Panc1 (cell line): Measurements from ENCODE around the gene NET1. TPM values are rescaled to one million over a fixed set of nuclear protein-coding genes. Genes with fewer than 3 reads are reported as not detected.

Experiments used
- ATAC-seq: fragments of 200-7000 bp; cut with Tn5 transposase; 2 replicates; pipeline ENCODE4 v1.9.1; 2020; ENCODE audit warnings: mild to moderate bottlenecking, moderate library complexity
- BruUV-seq: library from RNA; stranded (reverse); fragments of 400-500 nt; replicated peaks from 2 replicates; lab custom pipeline; 2021; lab: Mats Ljungman, UMichigan
- CTCF ChIA-PET: fragments of 300-600 bp; sonication (Branson Sonifier 250); formaldehyde crosslinking; loops from one replicate; lab custom pipeline; 2022; ENCODE audit warnings: antibody characterized with exemption; lab: Charles Lee
- POLR2A ChIA-PET: fragments of 300-600 bp; sonication (Branson Sonifier 250); formaldehyde crosslinking; loops from one replicate; lab custom pipeline; 2022; ENCODE audit warnings: antibody characterized with exemption; lab: Charles Lee
- DNase-seq: peaks from one replicate; pipeline ENCODE4 v3.0.0-alpha.2; 2010; ENCODE audit warnings: low read depth, low spot score
- H3K27ac ChIP-seq: 2 replicates; pipeline ENCODE4 v1.5.1; 2011; ENCODE audit warnings: mild to moderate bottlenecking, low read length, inconsistent platforms
- H3K27me3 ChIP-seq: fragments of 200-500 bp; sonication (Bioruptor generic); 2 replicates; pipeline ENCODE4 v1.6.0; 2014; ENCODE audit warnings: low read length, inconsistent platforms; ENCODE audit not compliant: control insufficient read depth, insufficient read depth
- H3K36me3 ChIP-seq: fragments of 200-500 bp; sonication (Bioruptor generic); 2 replicates; pipeline ENCODE4 v1.5.1; 2014; ENCODE audit warnings: inconsistent platforms, mild to moderate bottlenecking, low read length, moderate library complexity; ENCODE audit not compliant: control insufficient read depth, insufficient read depth
- H3K4me1 ChIP-seq: 2 replicates; pipeline ENCODE4 v1.5.1; 2011; ENCODE audit warnings: inconsistent platforms, mild to moderate bottlenecking, low read length, moderate library complexity; ENCODE audit not compliant: control insufficient read depth, insufficient read depth
- H3K4me3 ChIP-seq, 2 experiments: 2 replicates each; pipeline ENCODE4 v1.5.1; 2011 to 2012; ENCODE audit warnings: low read depth in 2 of 2, low read length in 2 of 2, mild to moderate bottlenecking in 2 of 2, inconsistent platforms in 1 of 2, moderate library complexity in 1 of 2
- H3K9me3 ChIP-seq: fragments of 200-500 bp; sonication (Bioruptor generic); 2 replicates; pipeline ENCODE4 v1.5.1; 2014; ENCODE audit warnings: low read depth, mild to moderate bottlenecking, inconsistent platforms, low read length, moderate library complexity; ENCODE audit not compliant: control insufficient read depth, insufficient read depth
- CTCF ChIP-seq: fragments of 450-650 bp; IDR thresholded peaks from 2 replicates; pipeline ENCODE4 v1.5.1; 2017; ENCODE audit warnings: mild to moderate bottlenecking
- POLR2AphosphoS5 ChIP-seq: IDR thresholded peaks from 2 replicates; pipeline ENCODE4 v1.6.1; 2012; ENCODE audit warnings: mild to moderate bottlenecking, low read depth, low read length, moderate library complexity
- REST ChIP-seq, 2 experiments: IDR thresholded peaks; 2 replicates each; pipeline ENCODE4 v1.6.1; 2011 to 2012; ENCODE audit warnings: low read depth in 2 of 2, control low read depth in 1 of 2, low read length in 1 of 2, mild to moderate bottlenecking in 1 of 2, moderate library complexity in 1 of 2; ENCODE audit not compliant: insufficient read depth in 1 of 2
- SIN3A ChIP-seq: IDR thresholded peaks from 2 replicates; pipeline ENCODE4 v1.6.1; 2012; ENCODE audit warnings: low read depth, mild to moderate bottlenecking, low read length, moderate library complexity, borderline replicate concordance; ENCODE audit not compliant: insufficient read depth
- TCF7L2 ChIP-seq: IDR thresholded peaks from 2 replicates; pipeline ENCODE4 v1.6.1; 2011; ENCODE audit warnings: mild to moderate bottlenecking, low read depth, low read length, inconsistent platforms
- in situ Hi-C: cut with HindIII; loops from 2 replicates; pipeline ENCODE4 v1.10.0; 2016; ENCODE audit warnings: low sequenced_read_pairs, low pct_unique_long_range_greater_than_20kb
- intact Hi-C: fragments of 100-400 bp; cut with micrococcal nuclease; formaldehyde crosslinking; loops from one replicate; pipeline ENCODE4 v1.10.0; 2022; ENCODE audit not compliant: unreplicated experiment
- total RNA-seq: library from RNA; stranded (reverse); gene quantifications from one replicate; pipeline ENCODE4 v1.2.1, GENCODE V29; 2021; ENCODE audit not compliant: unreplicated experiment

Gene NET1
- total RNA-seq, 1 experiment from 2014 or later: 28.6 TPM

GRCh38 chr10:5493691-5494090 is 81.3 kb downstream of the NET1 start:
- H3K9me3 ChIP-seq: no peaks in the 10 kb centered on the region
- in situ Hi-C loops: no loop called here

GRCh38 chr10:5494611-5495010 is 82.3 kb downstream of the NET1 start:
- intact Hi-C loops (no loop called here), in situ Hi-C loops (no loop called here)
- CTCF ChIA-PET: no interaction called here
- no peak for TF ChIP-seq TCF7L2
- no peak for TF ChIP-seq CTCF
- no peak for TF ChIP-seq POLR2AphosphoS5
- no peak for TF ChIP-seq SIN3A
- no peak for TF ChIP-seq REST (IDR thresholded peaks at IDR 0.05; ENCODE audit: insufficient read depth in 1 of 2, low read depth in 2 of 2, low read length in 1 of 2)
- POLR2A ChIA-PET: no interaction called here
- DNase-seq (no peak), ATAC-seq (no peak)
- no TSS peak for BruUV-seq
- Histone ChIP-seq H3K27me3 (no peaks in the 10 kb centered on the region), H3K27ac (no peak overlapping the region), H3K36me3 (no peaks in the 10 kb centered on the region), H3K9me3 (no peaks in the 10 kb centered on the region), H3K4me3 (no peak overlapping the region), H3K4me1 (no peaks in the 10 kb centered on the region)

More at GRCh38 chr10:5493691-5494090, 81.3 kb downstream of the NET1 start:
- ATAC-seq (no peak), DNase-seq (no peak)
- intact Hi-C loops: no loop called here
- H3K27me3 ChIP-seq: no peaks in the 10 kb centered on the region
- no peak overlapping the region for H3K4me3 ChIP-seq
- H3K36me3 ChIP-seq: no peaks in the 10 kb centered on the region
- H3K4me1 ChIP-seq: no peaks in the 10 kb centered on the region
- BruUV-seq: no TSS peak
- ChIA-PET POLR2A (no interaction called here), CTCF (no interaction called here)
- TF ChIP-seq TCF7L2 (no peak), CTCF (no peak), POLR2AphosphoS5 (no peak), SIN3A (no peak), REST (IDR thresholded peaks at IDR 0.05; ENCODE audit: insufficient read depth in 1 of 2, low read depth in 2 of 2, low read length in 1 of 2) (no peak)
- no peak overlapping the region for H3K27ac ChIP-seq
